ENCODE measurements around the gene HOXA13. TPM values are rescaled to one million over a fixed set of nuclear protein-coding genes. Genes with fewer than 3 reads are reported as not detected.

Gene HOXA13
- total RNA-seq, 1 experiment from 2014 or later: 3.4 TPM

- DNase-seq (ENCODE audit: low read depth): no peak
Measured at GRCh38 chr7:27192546-27193334, 7.2 kb downstream of the HOXA13 start.

GRCh38 chr7:27191833-27192545 lies 7.9 kb downstream of the HOXA13 start:
- no peak for DNase-seq (ENCODE audit: low read depth)

- DNase-seq (ENCODE audit: low read depth): no peak
Measured at GRCh38 chr7:27191161-27191731, 8.6 kb downstream of the HOXA13 start.

- no peak for DNase-seq (ENCODE audit: low read depth)
Measured at GRCh38 chr7:27189997-27190748, 9.7 kb downstream of the HOXA13 start.

GRCh38 chr7:27189295-27189996 lies 10.4 kb downstream of the HOXA13 start:
- no peak for DNase-seq (ENCODE audit: low read depth)

- no peak for DNase-seq (ENCODE audit: low read depth)
Measured at GRCh38 chr7:27188386-27189294, 11.3 kb downstream of the HOXA13 start.

- no peak for DNase-seq (ENCODE audit: low read depth)
Measured at GRCh38 chr7:27187475-27188385, 12.2 kb downstream of the HOXA13 start.

- DNase-seq (ENCODE audit: low read depth): no peak
Measured at GRCh38 chr7:27186668-27187474, 13.0 kb downstream of the HOXA13 start.

GRCh38 chr7:27185854-27186667 lies 13.8 kb downstream of the HOXA13 start:
- DNase-seq (ENCODE audit: low read depth): no peak

GRCh38 chr7:27185013-27185853 lies 14.7 kb downstream of the HOXA13 start, which contains the start of gene HOXA11:
Gene HOXA11, minus strand, starts transcription at chr7:27185232. Its CDS starts 88 bp downstream, at chr7:27185144.
- DNase-seq (ENCODE audit: low read depth): no peak

- DNase-seq (ENCODE audit: low read depth): peak; percentile 65
Measured at GRCh38 chr7:27184337-27185012, 15.4 kb downstream of the HOXA13 start.

- DNase-seq (ENCODE audit: low read depth): peak; percentile 64
Measured at GRCh38 chr7:27183682-27184336, 16.1 kb downstream of the HOXA13 start.

- DNase-seq (ENCODE audit: low read depth): peak; percentile 46
Measured at GRCh38 chr7:27182861-27183681, 16.8 kb downstream of the HOXA13 start.

GRCh38 chr7:27182285-27182841 lies 17.5 kb downstream of the HOXA13 start:
- no peak for DNase-seq (ENCODE audit: low read depth)

Data from M059J (cell line).